WTC11 (cell line): Measurements from ENCODE around the gene WSCD2. TPM values are rescaled to one million over a fixed set of nuclear protein-coding genes. Genes with fewer than 3 reads are reported as not detected.

Experiments
- ATAC-seq: fragments of 200-7000 bp; cut with Tn5 transposase; 2 replicates; pipeline ENCODE4 v1.10.0; 2021; ENCODE audit warnings: mild to moderate bottlenecking, moderate library complexity
- CTCF ChIA-PET: fragments of 300-600 bp; sonication (Branson Sonifier 250); formaldehyde crosslinking; loops from one replicate; lab custom pipeline; 2021; ENCODE audit warnings: antibody characterized with exemption; lab: Charles Lee
- POLR2A ChIA-PET: fragments of 350-600 bp; sonication (Branson Sonifier 250); formaldehyde crosslinking; loops from one replicate; lab custom pipeline; 2021; ENCODE audit warnings: antibody characterized with exemption; lab: Charles Lee
- DNase-seq: peaks from one replicate; pipeline ENCODE4 v3.0.0; 2021; ENCODE audit warnings: low spot score
- H3K27ac Mint-ChIP-seq: 2 replicates; pipeline ENCODE4 v1.8.0; 2021; ENCODE audit warnings: mixed read lengths
- H3K27me3 Mint-ChIP-seq: 2 replicates; pipeline ENCODE4 v1.8.0; 2021; ENCODE audit warnings: low read depth, mild to moderate bottlenecking, moderate library complexity, mixed read lengths
- H3K36me3 Mint-ChIP-seq: 2 replicates; pipeline ENCODE4 v1.8.0; 2021; ENCODE audit warnings: mixed read lengths
- H3K4me1 Mint-ChIP-seq: 2 replicates; pipeline ENCODE4 v1.8.0; 2022; ENCODE audit warnings: mixed read lengths
- H3K4me3 Mint-ChIP-seq: 2 replicates; pipeline ENCODE4 v1.8.0; 2021; ENCODE audit warnings: mild to moderate bottlenecking, moderate library complexity, mixed read lengths
- H3K9me3 Mint-ChIP-seq: 2 replicates; pipeline ENCODE4 v1.8.0; 2021; ENCODE audit warnings: mixed read lengths
- AR ChIP-seq: fragments of 250-450 bp; sonication (Bioruptor Pico); IDR thresholded peaks from 2 replicates; pipeline ENCODE4 v1.9.0; 2021; ENCODE audit warnings: mild to moderate bottlenecking
- ATF6 ChIP-seq: sonication (generic); formaldehyde crosslinking; IDR thresholded peaks from 2 replicates; pipeline ENCODE4 v1.8.1; 2023; ENCODE audit warnings: mild to moderate bottlenecking, missing genetic modification reagents
- ERG ChIP-seq: fragments of 250-450 bp; sonication (Bioruptor Pico); IDR thresholded peaks from 2 replicates; pipeline ENCODE4 v1.8.0; 2021; ENCODE audit warnings: mild to moderate bottlenecking
- FOXK1 ChIP-seq: sonication (generic); formaldehyde crosslinking; IDR thresholded peaks from 2 replicates; pipeline ENCODE4 v1.8.0; 2022; ENCODE audit warnings: mild to moderate bottlenecking, moderate library complexity, missing genetic modification reagents
- IRF2 ChIP-seq: sonication (generic); formaldehyde crosslinking; IDR thresholded peaks from 2 replicates; pipeline ENCODE4 v1.8.0; 2022; ENCODE audit warnings: low read depth, missing genetic modification reagents, borderline replicate concordance
- NR2C2 ChIP-seq: sonication (generic); formaldehyde crosslinking; IDR thresholded peaks from 2 replicates; pipeline ENCODE4 v1.8.0; 2022; ENCODE audit warnings: mild to moderate bottlenecking, missing genetic modification reagents
- OVOL2 ChIP-seq: fragments of 250-450 bp; sonication (Bioruptor Pico); IDR thresholded peaks from 2 replicates; pipeline ENCODE4 v1.9.0; 2021; ENCODE audit warnings: mild to moderate bottlenecking, borderline replicate concordance
- PRDM15 ChIP-seq: sonication (generic); formaldehyde crosslinking; IDR thresholded peaks from 2 replicates; pipeline ENCODE4 v1.8.0; 2022; ENCODE audit warnings: missing genetic modification reagents
- TEAD1 ChIP-seq: sonication (generic); formaldehyde crosslinking; IDR thresholded peaks from 2 replicates; pipeline ENCODE4 v1.8.0; 2022; ENCODE audit warnings: mild to moderate bottlenecking, missing genetic modification reagents
- ZNF138 ChIP-seq: sonication (generic); formaldehyde crosslinking; conservative IDR thresholded peaks from 2 replicates; pipeline ENCODE4 v1.8.1; 2022; ENCODE audit warnings: mild to moderate bottlenecking, moderate library complexity, missing genetic modification reagents
- ZNF232 ChIP-seq: sonication (generic); formaldehyde crosslinking; IDR thresholded peaks from 2 replicates; pipeline ENCODE4 v1.8.0; 2022; ENCODE audit warnings: mild to moderate bottlenecking, missing genetic modification reagents
- ZNF317 ChIP-seq: sonication (generic); formaldehyde crosslinking; IDR thresholded peaks from 2 replicates; pipeline ENCODE4 v1.8.1; 2023; ENCODE audit warnings: low read depth, mild to moderate bottlenecking, moderate library complexity, missing genetic modification reagents, borderline replicate concordance
- ZNF396 ChIP-seq: fragments of 250-450 bp; sonication (Bioruptor Pico); IDR thresholded peaks from 2 replicates; pipeline ENCODE4 v1.8.0; 2021; ENCODE audit warnings: mild to moderate bottlenecking, moderate library complexity, borderline replicate concordance
- ZNF416 ChIP-seq: fragments of 250-450 bp; sonication (Bioruptor Pico); IDR thresholded peaks from 2 replicates; pipeline ENCODE4 v1.9.0; 2021; ENCODE audit warnings: mild to moderate bottlenecking, inconsistent platforms
- ZSCAN18 ChIP-seq: fragments of 250-450 bp; sonication (Bioruptor Pico); IDR thresholded peaks from 2 replicates; pipeline ENCODE4 v2.1.2; 2022; ENCODE audit warnings: mild to moderate bottlenecking, moderate library complexity
- total RNA-seq: library from RNA; stranded (reverse); gene quantifications from 3 replicates; pipeline ENCODE4 v1.2.3, GENCODE V29; 2021

Gene WSCD2
- total RNA-seq, 1 experiment from 2014 or later: 1.1 TPM

- Mint-ChIP-seq H3K27me3 (no peaks in the 10 kb centered on the region; the same call in 1 of the 2 replicates), H3K9me3 (0 out of 2 replicates have a peak, but pooled peaks cover 3% of the 10 kb centered on the region), H3K27ac (no peak overlapping the region), H3K36me3 (no peaks in the 10 kb centered on the region), H3K4me1 (peaks cover 55% of the 10 kb centered on the region), H3K4me3 (no peak overlapping the region)
- ChIA-PET POLR2A (no interaction called here), CTCF (interaction anchor here (0.7 to 1.0 kb wide), 2 partner anchors 17 to 60 kb away, joined by 3 to 4 read pairs; no protein-coding TSS in a partner anchor)
- TF ChIP-seq IRF2 (CRISPR knock-in tag) (no peak), TEAD1 (CRISPR knock-in tag) (no peak), NR2C2 (CRISPR knock-in tag) (no peak), ERG (CRISPR knock-in tag) (no peak), PRDM15 (CRISPR knock-in tag) (no peak), AR (no peak), ZNF317 (CRISPR knock-in tag) (no peak), ZNF416 (no peak)
- no peak for ATAC-seq
- DNase-seq: no peak
These were observed 18.2 kb downstream of the WSCD2 start for GRCh38 chr12:108147279-108147678.

- peaks cover 42% of the 10 kb centered on the region for H3K4me1 Mint-ChIP-seq
- no peaks in the 10 kb centered on the region; the same call in 1 of the 2 replicates for H3K27me3 Mint-ChIP-seq
- ChIA-PET POLR2A (no interaction called here), CTCF (interaction anchor here (0.8 kb wide), 1 partner anchor 87 kb away, joined by 3 read pairs; no protein-coding TSS in a partner anchor)
- no peak overlapping the region for H3K27ac Mint-ChIP-seq
- TF ChIP-seq TEAD1 (CRISPR knock-in tag) (no peak), ZSCAN18 (CRISPR knock-in tag) (no peak), ZNF396 (CRISPR knock-in tag) (no peak), ZNF232 (CRISPR knock-in tag) (no peak), ZNF138 (CRISPR knock-in tag) (no peak), ATF6 (CRISPR knock-in tag) (no peak), OVOL2 (CRISPR knock-in tag) (no peak), ERG (CRISPR knock-in tag) (no peak), AR (no peak), FOXK1 (CRISPR knock-in tag) (no peak)
- H3K4me3 Mint-ChIP-seq: no peak overlapping the region
- DNase-seq (no peak), ATAC-seq (no peak)
- no peaks in the 10 kb centered on the region for H3K36me3 Mint-ChIP-seq
- H3K9me3 Mint-ChIP-seq: peaks cover 5% of the 10 kb centered on the region
These were observed 19.5 kb downstream of the WSCD2 start for GRCh38 chr12:108148521-108149074.
